NK-92 treated with Interleukin-12 subunit alpha and Interleukin-12 subunit beta, amount 100 ng/mL, for 24 hours (cell line): ENCODE data around the gene AKAP13.

Source experiments
- DNase-seq: peaks from one replicate; lab custom pipeline; 2025; lab: John Stamatoyannopoulos, UW

The AKAP13 gene

GRCh38 chr15:85539491-85539890 is 159.1 kb downstream of the AKAP13 start:
- DNase-seq, result no peak

GRCh38 chr15:85540085-85540797 is 159.8 kb downstream of the AKAP13 start:
- no peak for DNase-seq

- DNase-seq, result no peak
Observed at GRCh38 chr15:85541744-85542143, 161.3 kb downstream of the AKAP13 start.

GRCh38 chr15:85542488-85542887 is 162.1 kb downstream of the AKAP13 start:
- DNase-seq, result no peak

- DNase-seq, result no peak
Observed at GRCh38 chr15:85542895-85543331, 162.5 kb downstream of the AKAP13 start.

- DNase-seq, result no peak
Observed at GRCh38 chr15:85543741-85544155, 163.3 kb downstream of the AKAP13 start.

- DNase-seq, result no peak
Observed at GRCh38 chr15:85545185-85545584, 164.8 kb downstream of the AKAP13 start.

- no peak for DNase-seq
Observed at GRCh38 chr15:85545752-85546151, 165.3 kb downstream of the AKAP13 start.

GRCh38 chr15:85547386-85547785 is 167.0 kb downstream of the AKAP13 start:
- no peak for DNase-seq

- no peak for DNase-seq
Observed at GRCh38 chr15:85550283-85550682, 169.9 kb downstream of the AKAP13 start.

GRCh38 chr15:85551221-85551832 is 170.9 kb downstream of the AKAP13 start:
- DNase-seq, result no peak

- DNase-seq, result no peak
Observed at GRCh38 chr15:85554852-85555521, 174.6 kb downstream of the AKAP13 start.

GRCh38 chr15:85555875-85556617 is 175.6 kb downstream of the AKAP13 start:
- DNase-seq, result no peak

- DNase-seq, result no peak
Observed at GRCh38 chr15:85556618-85556895, 176.2 kb downstream of the AKAP13 start.

- DNase-seq, result no peak
Observed at GRCh38 chr15:85557385-85557784, 177.0 kb downstream of the AKAP13 start.

- DNase-seq, result no peak
Observed at GRCh38 chr15:85558848-85559247, 178.4 kb downstream of the AKAP13 start.

- no peak for DNase-seq
Observed at GRCh38 chr15:85559530-85559929, 179.1 kb downstream of the AKAP13 start.

GRCh38 chr15:85562824-85563223 is 182.4 kb downstream of the AKAP13 start:
- no peak for DNase-seq

GRCh38 chr15:85563328-85563727 is 182.9 kb downstream of the AKAP13 start:
- no peak for DNase-seq

- no peak for DNase-seq
Observed at GRCh38 chr15:85563731-85564130, 183.3 kb downstream of the AKAP13 start.

GRCh38 chr15:85564686-85565085 is 184.3 kb downstream of the AKAP13 start:
- no peak for DNase-seq

GRCh38 chr15:85568261-85568808 is 187.9 kb downstream of the AKAP13 start:
- DNase-seq, result no peak
